NCI-H1694 treated with DMSO at 0.1 percent for 48 hours (cell line): ENCODE results near the gene XXYLT1.

Source experiments
- DNase-seq: peaks from one replicate; lab custom pipeline; 2025; lab: John Stamatoyannopoulos, UW

XXYLT1 gene

DNA sequence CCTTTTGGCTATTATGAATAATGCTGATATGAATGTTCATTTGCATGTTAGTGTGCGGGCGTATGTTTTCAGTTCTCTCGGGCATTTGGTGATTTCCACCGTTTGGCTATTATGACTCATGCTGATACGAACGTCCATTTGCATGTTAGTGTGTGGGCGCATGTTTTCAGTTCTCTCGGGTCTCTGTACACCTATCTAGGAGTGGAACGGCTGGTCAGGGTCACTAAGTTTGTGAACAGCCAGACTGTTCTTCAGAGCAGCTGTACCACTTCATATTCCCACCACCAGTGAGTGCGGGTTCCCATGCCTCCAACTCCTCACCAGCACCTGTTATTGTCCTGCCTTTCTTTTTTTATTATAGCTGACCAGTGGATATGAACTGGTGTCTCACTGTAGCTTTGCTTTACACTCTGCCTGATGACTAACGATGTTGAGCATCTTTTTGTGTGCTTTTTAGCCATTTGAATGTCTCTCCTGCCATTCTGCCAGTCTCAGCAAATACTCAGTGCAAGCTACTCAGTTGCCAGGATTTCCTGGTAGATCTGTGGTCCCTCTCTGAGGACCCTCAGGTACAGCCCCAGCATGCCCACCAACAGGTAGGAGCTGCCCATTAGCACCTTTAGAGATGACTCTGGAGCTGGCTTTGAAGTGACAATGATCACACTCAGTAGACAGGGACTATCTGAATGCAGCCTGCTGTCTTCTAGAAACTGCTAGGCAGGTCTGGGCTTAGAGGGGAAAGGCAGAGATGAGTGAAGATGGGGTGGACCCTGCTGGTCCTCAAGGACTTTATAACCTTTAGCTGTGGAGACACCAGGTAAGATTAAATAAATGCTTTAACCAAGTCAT is 141.1 kb downstream of the XXYLT1 start:
- no peak for DNase-seq

DNA sequence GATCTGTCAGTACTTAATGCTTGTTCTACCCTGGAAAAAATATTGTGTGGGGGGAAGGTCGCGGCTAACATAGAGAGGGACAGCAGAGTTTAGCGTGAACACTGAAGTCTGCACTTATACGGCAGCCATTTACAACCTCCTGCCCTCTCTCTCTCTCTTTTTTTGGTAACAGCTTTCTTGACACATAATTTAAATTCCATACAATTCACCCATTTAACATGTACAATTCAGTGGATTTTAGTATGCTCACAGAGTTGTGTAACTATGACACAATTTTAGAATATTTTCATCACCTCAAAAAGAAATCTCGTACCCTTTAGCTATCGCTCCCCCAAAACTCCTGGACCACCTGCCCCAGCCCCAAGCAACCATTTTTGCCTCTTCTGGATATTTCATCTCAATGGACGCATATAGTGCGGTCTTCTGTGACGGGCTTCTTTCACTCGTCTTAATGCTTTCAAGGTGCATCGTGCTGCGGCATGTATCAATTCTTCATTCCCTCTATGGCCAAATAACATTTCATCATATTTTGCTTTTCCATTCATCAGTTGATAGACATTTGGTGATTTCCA is 141.8 kb downstream of the XXYLT1 start:
- no peak for DNase-seq

DNA sequence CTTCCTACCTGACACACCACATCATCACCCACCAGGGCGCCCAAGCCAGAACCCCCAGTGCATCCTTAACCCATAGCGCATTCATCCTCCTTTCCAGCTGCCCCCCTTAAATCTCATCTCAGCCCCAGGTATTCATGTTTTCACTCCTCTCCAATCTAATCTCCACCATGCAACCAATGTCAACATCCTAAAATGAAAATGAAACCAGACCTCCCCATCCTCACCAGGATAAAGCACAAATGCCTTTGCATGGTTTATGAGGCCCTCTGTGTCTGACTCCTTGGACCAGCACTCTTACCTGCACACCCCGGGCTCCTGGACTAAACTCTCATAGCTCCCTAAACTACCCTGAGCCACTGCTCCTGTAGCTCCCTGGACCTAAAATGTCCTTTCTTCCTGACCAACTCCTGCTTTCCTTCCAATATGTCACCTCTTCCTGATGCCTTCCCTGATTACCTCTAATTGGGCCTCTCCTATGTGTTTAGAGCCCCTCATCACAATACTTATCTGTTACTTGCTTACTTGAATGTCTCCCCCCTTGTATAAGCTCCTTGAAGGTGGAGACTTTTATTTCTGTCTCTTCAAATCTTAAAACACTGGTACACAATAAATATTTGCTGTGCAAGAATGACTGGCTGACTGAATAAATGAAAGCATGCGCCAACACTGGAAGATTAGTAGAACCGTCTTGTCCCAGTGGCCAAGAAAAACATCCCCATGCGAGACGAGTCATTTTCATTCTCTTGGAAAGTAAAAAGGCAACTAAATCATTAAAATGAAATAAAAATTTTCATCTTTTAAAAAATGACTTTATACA is 142.5 kb downstream of the XXYLT1 start:
- DNase-seq = no peak

DNA sequence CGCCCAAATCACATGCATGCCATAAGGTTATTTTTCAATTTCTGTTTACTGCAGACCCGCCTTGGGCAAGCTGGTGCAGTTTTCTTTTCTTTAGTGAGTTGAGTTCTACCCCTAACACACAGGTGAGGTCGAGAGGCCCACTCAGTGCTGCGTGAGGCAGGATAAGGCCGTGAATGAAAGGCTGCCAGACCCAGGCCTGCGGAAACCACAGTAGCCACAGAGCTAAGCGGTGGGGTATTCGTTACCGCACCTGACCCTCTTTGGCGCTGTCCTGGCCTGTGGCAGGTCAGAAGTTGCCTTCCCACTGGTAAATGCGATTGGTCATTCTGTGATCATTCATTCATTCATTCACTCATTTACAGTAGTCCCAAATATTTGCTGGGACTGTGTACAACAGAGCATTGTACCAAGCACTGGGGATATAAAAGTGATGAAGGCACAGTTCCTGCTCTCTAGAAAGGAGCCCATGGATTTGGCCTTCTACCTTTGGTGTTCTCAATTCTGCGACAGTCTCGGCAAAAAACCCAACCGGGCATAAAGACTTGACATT is 144.8 kb downstream of the XXYLT1 start:
- DNase-seq = no peak

DNA sequence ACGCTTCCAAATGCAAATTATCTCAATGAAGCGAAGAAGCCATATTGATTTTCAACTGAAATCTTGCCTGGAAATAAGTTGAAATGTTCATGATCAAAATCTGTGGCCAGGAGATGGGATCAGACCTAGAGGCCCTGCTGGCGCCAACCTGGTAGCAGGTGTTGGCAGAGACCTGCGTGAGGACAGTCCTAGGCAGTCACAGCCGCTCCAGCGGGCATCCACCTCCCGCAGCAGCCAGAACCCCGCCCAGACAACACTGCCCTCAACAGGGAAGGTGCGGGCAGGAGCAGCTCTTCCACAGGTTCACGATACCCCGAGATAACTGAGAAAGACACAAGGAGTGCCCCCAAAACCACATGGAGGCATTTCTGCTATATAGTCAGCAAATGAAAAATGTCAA is 145.3 kb downstream of the XXYLT1 start:
- DNase-seq = no peak

DNA sequence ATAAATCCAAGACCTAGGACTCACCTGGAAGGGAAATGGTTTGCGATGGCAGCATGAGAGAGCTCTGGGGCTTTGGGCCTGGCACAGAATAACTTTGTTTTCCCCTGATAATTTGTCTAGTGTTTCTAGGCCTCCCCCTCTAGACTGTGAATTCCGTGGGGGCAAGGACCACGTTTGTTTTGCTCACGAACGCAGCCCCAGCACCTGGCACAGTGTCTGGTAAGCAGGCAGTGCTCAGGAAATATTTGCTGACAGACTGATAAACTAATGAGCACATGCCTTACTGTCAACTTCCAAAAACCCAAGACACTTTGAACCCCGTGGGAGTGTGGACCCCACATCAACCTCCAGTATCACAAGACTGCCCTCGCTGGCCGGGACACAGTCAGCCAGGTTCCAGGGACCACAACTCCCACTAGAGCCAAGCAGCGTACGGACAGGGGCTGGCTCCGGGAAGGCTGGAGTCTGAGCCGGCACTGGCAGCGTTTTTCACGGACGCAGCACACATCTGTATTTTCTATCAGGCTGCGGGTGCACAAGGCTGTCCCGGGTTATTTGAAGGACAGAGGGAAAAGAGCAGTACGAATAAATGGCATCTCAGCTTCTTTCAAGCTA is 146.5 kb downstream of the XXYLT1 start:
- no peak for DNase-seq

DNA sequence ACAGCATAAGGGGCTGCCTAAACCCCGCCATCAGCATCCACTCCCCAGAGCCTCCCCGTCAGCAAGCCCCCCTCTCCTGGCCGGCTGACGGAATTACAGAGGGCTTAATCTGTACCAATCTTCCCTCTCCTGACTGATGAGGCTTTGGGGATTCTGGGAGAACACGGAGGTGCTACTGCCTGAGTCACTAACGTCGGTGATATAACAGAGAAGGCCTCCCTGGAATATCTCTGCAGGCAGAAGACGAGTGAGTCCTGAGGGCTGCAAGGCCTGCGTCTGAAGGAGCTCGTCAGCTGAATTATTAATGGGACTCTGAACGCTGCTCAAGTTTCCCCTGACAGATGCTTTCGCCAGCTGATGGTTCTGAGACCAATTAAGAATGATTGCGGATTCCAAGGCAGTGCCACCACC is 147.7 kb downstream of the XXYLT1 start:
- peak; percentile 14 for DNase-seq

DNA sequence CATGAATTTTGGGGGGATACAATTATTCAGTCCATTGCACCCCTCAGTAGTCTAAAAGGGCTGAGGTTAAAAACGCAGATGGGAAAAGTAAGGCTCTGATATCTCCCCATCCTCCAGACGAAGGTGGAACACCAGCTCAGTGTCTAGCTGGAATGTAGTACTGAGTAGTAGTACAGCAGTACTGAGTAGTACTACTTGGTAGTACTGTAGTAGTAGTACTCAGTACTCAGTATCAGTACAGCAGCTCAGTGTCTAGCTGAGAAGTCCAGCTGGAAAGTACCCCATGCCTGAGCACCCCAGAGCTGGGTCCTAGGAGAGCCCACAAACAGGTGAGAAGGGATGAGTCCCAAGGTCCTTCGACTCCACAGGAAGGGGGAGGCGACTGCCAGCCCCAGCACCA is 148.7 kb downstream of the XXYLT1 start:
- no peak for DNase-seq

DNA sequence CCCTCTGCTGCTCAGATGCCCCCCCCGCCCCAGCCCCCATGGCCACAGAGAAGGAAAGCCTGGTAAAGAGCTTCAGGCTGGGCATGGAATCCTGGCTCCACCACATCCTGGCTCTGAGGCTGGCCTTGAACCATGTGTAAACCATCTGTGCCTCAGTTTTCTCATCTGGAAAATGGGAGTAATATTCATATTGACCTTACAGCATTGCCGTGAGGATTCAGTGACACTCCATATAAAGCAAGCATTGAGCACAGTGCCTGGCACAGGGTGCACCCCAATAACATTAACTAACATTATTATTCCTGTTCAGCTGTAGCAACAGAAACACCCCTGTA is 150.7 kb downstream of the XXYLT1 start:
- DNase-seq = no peak

DNA sequence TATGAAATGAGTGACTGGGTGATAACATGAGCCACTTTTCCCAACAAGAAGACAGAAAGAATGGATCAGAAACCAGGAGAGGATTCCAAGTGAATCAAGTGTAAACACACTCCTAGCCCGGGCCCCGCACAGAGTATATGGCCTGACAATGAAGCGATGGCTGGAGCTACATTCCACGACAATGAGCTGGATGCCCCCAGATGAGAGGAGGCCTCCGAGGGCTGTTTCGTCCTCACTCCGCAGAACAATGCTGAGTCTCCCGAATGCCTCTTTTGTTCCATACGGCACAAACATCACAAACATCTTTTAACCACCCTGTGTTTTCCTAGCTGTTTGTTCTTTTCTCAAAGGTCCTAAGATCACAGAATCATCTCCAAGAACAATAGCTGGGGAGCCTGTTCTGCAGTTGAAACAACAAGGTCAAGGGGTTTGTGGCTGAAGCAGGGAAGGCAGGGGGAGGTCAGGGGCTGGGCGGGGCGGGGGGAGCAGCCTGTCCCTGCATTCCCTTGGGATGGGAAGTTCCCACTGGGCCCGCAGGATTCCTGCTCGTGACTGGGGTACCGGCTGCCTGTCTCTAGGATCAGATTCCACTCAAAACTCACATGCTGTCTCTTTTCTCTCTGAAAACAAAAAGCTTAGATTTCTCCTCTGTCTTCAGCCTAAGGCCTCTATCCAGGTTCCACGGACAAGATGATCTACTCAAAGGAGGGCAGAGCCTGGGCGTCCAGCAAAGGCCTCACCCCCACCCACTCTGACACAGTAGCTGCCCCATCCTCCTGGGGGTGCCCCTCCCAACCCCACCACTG is 151.3 kb downstream of the XXYLT1 start:
- no peak for DNase-seq

DNA sequence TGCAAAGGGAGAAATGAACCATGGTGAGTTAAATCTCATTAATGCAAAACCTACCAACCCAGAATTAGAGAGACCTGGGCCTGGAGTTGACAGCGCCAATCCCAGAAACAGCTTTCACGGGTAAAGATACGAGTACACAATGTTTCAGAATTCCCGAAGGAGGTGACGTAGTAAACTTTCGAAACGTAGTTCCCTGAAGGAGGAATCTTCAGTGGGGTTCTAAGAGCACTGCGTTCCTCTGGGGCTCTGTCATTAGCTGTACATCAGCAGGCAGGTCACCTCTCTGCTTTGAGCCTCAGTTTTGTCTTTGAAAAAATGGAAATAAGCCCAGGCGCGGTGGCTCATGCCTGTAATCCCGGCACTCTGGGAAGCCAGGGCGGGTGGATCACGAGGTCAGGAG is 152.3 kb downstream of the XXYLT1 start:
- no peak for DNase-seq

DNA sequence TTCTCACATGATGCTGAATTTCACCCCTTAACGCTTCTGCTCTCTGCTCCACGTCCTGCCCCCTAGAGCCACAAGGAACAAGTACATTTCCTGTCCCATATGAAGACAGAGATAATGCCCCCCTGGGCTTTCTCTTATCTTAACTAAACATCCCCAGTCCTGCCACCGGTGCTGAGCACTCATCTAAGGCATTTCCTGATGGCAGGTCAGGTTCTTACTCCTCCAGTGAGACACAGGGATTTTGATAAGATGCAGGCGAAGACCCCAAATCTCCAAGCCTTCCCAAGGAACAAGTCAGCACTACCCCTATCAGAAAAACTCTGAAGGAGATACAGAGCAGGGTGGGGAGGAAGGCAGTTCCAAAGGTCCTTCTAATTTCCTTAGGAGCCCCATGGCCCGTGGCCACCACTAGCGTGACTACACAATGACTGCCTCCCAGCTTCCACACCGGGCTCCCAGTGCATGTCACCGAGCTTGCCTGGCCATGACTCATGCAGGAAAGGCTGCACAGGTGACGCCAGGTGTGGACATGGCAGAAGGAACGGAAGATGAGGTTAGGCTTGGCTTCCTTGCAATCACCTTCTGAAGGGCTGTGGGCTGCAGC is 152.9 kb downstream of the XXYLT1 start:
- no peak for DNase-seq

DNA sequence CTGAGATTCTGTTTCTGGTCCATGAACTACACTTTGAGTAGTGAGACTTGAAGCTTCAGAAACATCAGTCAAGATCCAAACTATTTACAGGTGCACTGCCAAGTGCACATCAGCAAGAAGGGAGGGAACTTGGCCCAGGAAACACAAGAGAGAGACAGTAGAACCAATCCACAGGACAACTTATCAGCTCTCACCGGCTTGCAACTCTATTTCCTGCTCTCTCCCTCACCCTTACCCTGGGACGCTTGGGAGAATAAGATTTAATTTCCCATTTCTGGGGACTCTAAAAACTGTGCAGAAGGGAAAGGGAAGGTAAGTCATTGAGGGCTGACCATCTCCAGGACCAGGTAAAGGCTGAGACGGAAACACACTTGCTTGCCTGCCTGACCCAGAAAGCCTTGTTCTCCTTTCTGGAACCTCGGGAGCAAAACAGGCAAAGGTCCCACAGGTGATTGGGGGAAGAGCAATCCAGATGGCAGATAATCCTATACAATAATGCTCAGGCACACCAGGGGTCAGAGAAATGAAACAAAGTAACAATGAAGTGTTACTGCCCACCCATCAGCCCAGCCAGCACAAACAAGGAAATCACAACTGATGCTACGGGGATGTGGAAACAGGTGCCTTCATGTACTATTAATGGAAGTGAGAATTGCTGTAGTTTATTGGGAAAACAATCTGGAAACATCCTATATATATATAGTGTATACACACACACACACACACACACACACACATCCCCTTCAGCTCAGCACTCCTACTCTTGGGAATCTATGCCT is 154.4 kb downstream of the XXYLT1 start:
- no peak for DNase-seq

DNA sequence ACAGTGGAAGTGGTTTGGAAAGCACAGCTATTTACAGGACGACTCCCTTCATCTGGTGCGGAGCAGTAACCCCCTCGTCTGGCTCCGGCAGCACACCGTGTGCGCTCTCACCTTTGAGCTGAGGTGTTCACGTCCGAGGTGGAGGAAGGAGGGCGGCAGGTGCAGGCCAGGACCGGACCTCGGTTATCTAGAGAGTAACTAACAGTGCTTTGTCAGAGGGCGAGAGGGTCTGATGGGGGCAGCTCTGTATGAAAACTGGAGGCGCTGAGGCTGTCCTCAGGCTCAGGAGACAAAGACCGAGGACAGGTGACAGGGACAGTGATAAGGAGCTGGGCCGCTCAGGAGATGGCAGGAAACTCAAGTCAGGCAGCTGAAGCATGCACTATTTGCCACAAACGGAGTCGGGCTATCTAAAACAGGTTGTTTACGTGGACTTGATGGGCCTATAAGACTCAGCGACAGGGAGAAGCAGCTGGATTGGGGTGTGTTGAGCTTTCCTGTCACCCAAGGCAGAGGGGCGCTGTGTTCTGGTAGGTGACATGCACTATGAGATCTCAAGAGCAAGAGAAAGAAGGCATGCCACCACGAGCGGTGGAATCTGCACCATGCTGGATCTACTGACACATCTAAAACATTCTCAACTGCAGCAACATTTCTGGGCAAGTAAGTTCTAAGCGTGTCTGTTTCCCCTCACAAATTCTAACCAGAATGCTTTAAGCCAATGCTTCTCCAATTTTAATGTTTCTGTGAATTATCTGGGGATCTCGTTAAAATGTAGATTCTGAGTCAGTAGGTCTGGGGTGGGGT is 155.2 kb downstream of the XXYLT1 start:
- DNase-seq = no peak

DNA sequence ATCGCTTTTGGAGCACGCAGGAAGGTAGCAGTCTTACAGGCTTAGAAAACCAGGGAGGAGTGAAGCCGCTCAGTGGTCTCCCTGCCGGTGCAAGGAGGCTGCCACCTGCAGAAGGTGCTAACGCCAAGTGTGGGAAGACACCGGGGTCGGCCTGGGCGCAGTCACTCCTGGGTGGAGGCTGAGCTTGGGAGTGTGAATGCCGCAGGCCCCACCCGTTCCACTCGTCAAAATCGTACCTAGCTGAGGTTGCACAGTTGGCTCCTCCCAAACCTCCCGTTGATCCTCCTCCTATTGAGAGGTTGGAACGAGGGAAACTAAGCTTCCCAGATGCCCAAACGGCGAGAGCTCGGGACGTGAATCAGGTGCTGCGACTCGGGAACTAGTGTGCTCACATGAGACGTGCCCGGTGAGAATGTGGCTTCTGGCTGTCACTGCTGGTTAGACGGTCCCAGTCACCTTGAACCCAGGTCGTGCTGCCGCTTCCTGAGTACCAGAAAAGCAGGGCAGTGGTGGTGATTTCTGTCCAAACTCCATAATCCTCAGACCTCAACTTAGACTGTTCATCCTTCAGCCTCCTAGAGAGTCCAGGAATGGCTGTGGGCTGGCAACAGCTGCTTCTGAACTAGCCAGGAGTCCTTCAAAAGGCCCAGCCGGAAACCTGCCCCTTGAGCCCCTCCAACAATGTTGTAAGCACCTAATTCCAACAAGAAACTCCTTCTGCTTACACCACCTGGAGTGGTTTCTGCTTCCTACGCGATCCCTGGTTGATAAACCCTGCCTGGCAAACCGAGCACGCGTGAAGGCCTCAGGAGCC is 156.0 kb downstream of the XXYLT1 start:
- DNase-seq = no peak

DNA sequence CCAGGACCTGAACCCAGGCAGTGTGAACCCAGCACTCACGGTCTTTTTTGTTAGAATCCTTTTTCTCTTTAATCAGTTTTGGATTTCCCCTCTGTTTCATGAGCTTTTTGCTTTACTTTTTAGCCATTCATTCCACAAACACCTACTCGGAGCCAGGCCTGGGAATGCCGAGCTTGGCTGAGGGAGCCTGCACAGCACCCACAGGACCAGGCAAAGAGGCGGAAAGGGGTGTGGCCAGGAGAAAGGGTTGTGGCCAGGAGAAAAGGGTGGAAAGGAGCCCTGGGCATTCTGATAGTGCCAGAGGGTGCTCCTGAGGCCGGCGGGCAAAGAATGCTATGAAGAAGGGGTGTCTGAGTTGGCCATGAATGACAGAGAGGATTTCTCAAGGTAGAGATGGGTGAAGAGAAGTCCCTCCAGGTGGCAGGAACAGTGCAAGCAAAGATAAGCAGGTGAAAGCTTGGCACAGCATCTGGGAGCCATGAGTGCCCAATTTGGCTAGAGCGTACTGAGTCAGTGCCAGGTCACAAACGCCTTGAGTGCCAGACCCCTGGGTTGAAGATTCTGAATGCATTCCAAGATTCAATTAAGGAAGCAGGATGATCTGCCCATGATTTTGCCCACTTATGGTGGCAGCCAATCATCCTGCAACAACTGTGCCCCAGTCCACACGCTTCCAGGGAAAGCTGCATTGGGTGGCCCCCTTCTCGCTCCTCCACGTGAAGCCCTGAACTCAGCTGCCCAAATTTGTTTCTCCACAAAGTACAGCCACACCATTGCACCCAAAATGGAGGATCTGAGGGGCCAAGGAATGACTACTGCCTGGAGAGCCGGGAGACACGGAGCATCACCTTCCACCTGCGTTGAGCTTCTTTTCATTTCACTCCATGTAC is 157.2 kb downstream of the XXYLT1 start:
- no peak for DNase-seq

DNA sequence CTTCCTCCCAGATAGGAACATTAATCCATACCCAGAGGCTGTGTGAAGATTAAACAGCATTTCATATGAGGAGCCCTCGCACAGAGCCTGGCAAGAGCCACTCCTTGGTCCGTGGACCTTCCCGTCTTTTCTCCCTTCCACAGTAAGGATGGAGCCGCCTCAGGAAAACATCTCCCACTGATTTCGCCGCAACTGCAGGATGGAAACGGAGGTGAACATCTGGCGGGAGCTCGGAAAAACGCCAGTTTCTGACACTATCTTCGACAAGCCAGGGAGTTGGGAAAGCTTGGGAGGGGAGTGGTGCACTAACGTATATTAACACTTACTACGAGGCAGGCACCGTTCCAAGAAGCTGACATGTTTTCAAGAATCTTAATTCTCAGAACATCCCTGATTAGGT is 157.9 kb downstream of the XXYLT1 start:
- DNase-seq = peak; percentile 62
